ENCODE measurements around the gene ZNF335.
A peak's percentile ranks its signal among the peaks of the same experiment; 100 is the strongest.
"Not testable (repeated sequence)": the region's sequence is repeated elsewhere in the genome, so short reads cannot be mapped to it uniquely, and the experiment has no call there.

Gene ZNF335

DNA sequence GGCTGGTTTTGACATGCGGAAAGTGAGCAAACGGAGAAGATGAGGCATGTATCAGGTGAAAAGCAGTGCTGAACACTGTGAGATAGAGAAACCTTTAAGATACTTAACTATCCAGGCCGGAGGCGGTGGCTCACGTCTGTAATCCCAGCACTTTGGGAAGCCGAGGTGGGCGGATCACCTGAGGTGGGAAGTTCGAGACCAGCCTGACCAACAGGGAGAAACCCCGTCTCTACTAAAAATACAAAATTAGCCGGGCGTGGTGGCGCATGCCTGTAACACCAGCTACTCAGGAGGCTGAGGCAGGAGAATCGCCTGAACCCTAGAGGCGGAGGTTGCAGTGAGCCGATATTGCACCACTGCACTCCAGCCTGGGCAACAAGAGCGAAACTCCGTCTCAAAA is 40.3 kb downstream of the ZNF335 start:
- DNase-seq: not testable (repeated sequence)

DNA sequence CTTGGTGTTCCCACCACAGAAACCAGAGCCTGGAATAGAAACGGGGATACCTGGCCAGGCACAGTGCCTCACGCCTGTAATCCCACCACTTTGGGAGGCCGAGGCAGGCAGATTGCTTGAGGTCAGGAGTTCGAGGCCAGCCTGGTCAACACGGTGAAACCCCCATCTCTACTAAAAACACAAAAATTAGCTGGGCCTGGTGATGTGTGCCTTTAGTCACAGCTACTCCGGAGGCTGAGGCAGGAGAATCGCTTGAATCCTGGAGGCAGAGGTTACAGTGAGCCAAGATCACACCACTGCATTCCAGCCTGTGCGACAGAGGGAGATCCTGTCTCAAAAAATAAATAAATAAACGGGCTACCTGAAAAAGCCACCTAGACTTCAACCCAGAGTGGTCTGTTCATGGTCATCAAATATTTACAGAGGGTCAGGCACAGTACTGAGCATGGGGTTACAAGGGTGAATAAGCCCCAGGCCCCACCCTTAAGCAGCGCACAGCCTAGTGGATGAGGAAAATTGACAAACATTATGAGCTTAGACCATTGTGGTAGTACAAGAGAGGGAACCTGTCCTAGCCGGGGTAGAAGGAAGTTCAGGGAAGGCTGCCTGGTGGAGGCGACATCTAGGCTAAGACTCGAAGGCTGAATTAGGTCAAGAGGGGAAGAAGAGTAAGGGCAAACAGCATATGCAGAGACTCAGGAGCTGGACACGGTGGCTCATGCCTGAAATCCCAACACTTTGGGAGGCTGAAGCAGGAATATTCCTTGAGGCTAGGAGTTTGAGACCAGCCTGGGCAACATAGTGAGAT is 44.7 kb downstream of the ZNF335 start:
- DNase-seq: no peak

DNA sequence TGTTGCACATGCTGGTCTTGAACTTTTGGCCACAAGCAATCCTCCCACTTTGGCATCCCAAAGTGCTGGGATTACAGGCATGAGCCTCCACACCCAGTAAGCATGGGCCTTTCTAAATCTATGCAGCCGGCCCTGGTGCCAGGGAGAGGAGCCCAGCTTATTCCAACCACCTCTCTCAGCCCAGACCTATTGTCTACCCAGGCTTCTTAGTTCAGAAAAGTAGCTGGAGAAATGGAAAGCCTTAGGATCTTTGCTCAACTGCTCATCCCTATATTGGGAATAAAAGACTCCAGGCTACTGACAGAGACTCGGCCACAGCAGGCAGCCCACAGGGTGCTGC is 45.3 kb downstream of the ZNF335 start:
- DNase-seq: no peak

DNA sequence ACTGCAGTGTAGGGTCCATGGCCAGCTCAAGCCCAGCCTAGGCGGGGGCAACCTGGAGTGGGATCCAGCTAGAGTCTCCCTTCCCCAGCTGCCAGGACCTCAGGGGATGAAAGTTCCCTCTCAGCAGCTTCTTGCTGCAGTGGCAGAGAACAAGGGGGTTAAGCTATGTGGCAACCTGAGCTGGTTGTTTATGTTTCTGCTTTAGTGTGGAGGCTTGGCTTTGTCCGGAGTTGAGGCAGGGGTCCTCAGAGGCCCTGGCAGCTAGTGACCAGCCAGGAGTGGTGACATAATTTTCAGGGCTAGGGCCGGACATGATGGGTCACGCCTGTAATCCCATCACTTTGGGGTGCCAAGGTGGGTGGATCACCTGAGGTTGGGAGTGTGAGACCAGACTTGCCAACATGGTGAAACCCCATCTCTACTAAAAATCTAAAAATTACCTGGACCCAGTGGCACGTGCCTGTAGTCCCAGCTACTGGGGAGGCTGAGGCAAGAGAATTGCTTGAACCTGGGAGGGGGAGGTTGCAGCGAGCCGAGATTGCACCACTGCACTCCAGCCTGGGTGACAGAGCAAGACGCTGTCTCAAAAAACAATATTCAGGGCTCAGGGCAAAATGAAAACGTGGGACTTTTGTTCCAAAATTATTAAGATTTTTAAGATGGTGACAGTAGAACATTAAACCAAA is 46.0 kb downstream of the ZNF335 start:
- no peak for DNase-seq

DNA sequence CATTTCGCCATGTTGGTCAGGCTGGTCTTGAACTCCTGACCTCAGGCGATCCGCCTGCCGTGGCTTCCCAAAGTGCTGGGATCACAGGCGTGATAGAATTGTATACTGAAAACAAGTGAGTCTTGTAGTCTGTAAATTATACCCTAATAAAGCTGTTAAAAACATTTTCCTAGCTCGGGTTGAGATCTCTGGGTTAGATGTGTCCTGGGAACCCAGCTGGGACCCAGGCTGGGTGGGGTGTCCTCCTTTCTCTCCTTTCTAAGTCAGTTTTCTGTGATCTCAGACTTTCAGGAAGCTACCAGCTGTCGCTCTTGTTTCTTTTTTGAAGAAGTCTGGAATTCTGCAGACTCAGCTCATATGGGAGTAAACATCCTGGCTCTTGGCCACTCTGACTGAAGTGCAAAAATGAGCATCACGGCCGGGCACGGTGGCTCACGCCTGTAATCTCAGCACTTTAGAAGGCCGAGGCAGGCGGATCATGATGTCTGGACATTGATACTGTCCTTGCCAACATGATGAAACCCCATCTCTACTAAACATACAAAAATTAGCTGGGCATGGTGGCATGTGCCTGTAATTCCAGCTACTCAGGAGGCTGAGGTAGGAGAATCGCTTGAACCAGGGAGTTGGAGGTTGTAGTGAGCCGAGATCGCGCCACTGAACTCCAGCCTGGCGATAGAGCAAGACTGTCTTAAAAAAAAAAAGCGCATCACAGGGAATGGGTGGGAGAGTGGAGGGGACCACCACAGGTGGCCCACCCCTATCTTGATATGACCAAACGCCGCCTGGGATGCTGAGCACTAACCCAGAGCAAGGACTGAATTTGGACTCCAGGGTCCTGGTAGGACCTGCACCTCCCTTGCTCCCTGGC is 47.4 kb downstream of the ZNF335 start:
- no peak for DNase-seq

DNA sequence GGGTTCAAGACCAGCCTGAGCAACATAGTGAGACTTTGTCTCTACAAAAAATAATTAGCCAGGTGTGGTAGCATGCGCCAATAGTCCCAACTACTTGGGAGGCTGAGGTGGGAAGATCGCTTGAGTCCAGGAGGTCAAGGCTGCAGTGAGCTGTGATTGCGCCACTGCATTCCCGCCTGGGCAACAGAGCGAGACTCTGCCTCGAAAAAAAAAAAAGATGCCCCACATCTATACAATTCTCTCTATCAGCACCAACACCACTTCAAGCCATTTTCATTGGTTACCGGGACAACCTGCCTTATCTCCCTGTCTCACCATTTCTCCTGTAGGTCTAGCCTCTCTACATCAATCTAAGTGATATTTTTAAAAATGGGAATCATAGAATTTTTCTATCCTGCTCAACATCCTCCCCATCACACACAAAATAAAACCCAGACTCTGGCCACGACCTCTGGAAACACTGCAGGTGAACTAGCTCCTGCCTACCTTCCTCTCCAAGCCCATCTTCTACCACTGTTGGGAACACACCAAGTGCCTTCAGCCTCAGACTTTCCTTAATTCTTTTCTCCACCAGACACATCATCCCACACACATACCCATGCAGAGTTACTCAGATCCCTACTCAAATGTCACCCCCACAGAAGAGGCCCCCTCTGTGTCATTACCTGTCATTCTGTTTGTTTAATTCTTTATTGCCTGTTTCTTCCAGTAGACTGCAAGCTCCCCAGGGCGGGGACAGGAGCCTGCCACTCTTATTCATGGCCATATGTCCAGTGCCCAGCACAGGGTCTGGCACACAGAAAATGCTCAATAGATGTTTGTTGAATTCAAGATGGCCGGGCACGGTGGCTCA is 50.4 kb downstream of the ZNF335 start:
- DNase-seq: no peak

DNA sequence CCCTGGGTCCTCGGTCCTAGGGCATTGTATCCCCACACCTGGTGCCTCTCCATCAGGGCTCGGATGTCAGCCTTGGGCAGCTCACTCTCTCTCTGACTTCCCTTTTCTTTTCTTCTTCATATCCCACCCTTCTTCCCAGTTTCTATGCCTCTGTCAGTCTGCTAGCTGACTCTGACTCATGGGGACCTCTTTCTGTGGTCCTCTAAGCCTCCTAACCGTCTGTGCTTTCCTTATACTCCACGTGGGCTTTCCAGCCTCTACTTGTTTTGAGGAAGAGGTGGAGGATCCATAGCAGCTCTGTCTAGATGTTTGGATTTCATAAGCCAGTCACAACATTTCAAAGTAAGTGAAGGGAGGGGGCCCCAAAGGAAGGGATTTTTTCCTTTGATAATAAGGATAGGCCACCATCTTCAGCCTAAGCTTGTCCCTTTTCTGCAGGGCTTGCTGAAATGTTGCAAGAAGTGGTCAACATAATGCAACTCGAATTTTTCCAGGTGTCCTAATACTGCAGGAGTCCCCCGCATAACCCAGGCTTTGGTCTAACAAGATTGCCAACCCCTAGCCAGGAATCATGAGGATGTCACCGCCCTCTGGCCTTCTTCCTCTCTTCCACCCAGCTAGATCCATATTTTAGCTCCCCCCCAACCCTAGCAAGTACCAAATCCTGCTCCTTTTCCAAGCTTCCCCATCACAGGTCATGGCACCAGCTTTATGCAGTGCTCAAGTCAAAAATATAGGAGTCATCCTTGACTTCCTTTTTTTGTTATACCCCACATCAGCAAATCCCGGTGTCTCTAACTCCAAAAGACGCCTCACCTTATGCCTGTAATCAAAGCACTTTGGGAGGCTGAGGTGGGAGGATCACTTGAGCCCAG is 51.3 kb downstream of the ZNF335 start:
- peak; percentile 82 for DNase-seq

DNA sequence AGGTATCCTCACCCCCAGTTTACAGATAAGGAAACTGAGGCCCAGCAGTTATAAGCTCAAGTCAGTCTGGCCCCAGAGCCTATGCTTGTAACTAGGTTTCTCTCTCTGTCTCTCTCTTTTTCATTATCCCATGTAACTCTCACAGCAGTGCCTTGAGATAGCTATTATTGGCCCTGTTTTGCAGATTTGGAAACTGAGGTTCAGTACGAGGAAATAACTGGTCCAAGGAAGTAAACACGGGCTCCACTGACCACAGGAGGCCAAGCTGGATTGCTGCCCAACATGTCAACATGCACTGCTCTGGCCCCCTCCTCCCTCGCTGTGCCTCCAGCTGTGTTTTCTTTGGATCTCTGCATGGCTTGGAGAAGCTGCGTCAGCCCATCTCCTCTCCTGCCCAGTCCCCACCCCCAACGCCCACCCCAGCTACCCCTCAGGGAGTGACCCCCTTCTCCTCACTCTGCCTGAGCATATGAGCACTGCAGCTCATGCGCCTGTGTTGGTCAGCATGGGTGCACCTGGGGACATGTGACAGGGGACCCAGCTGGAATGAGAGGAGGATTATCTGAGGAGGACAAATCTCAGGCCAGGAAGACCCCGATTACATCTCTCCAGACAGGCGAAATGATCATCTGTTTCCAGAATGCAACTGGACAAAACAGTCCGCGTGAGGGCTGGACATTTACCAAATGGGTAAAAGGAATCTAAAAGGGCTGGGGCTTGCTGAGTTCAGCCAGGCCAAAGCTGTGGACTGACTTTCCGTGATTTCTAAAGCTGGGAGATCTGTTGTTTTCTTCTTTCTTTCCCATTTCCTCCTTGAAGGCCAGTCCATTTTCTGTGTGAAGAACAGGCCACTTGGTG is 52.2 kb downstream of the ZNF335 start:
- no peak for DNase-seq

DNA sequence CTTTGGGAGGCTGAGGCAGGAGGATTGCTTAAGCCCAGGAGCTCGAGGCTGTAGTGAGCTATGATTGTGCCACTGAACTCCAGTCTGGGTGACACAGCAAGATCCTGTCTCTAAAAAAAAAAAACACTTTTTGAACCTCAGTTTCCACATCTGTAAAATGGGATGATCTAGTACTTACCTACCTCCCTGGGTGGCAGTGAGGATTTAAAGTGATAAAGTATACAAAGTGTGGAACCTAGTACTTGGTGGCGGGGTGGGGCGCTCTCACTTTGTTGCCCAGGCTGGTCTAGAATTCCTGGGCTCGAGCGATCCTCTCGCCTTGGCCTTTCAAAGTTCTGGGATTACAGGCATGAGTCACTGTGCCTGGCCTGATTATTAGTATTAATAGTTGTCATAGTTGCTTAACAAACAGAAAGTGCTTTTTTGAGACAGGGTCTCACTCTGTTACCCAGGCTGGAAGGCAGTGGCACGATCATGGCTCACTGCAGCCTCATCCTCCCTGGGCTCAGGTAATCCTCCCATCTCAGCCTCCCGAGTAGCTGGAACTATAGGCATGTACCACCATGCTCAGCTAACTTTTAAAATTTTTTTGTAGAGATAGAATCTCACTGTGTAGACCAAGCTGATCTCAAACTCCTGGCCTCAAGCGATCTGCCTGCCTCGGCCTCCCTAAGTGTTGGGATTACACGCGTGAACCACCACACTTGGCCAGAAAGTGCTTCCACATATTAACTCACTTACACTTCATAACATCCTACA is 53.0 kb downstream of the ZNF335 start:
- DNase-seq: no peak

DNA sequence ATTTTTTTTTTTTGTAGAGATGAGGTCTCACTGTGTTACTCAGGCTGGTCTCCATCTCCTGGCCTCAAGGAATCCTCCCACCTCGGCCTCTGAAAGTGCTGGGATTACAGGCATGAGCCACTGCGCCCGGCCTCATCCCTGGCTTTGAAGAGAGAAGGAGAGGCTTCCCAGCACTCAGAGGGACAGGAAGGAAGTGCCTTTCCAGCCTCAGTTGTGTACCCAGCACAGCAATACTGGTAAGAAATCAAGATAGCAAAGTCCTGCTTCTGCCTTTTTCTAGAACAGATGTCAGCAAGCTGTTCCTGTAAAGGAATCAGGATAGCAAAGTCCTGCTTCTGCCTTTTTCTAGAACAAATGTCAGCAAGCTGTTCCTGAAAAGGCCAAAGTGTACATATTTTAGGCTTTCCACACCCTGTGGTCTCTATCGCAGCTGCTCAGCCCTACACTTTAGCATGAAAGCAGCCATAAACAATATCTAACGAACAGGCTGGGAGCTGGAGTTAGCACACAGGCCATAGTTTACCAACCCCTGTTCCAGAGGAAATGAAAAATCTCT is 53.7 kb downstream of the ZNF335 start:
- DNase-seq: peak; percentile 81

DNA sequence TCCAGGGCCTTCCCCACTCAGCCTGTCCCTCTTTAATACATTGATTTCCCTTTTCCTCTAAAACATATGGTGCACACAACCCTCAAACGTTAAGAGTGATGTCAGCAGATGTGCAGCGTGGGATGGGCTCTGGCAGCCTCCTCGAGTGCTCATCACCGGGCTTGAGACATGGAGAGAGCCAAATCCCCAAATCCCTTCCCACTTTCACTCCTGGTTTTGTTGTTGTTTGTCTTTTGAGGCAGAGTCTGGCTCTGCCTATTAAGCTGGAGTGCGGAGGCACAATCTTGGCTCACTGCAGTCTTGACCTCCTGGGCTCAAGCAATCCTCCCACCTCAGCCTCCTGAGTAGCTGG is 54.2 kb downstream of the ZNF335 start:
- DNase-seq: no peak

DNA sequence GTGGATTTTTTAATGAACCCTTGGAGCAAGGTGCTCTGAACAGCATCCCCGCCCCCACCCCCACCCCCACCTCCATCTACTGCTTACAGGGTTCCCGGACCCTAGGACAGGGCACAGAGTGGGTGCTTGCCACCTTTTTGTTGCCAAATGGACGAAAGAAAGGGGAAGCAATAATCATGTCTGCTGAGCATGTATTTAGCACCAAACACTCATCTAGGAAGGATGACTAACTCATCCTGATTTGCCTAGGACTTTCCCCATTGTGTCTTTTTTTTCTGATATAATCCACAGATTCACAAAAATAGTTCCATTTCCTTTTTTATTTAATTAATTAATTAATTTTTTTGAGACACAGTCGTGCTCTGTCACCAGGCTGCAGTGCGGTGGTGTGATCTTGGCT is 58.9 kb downstream of the ZNF335 start:
- DNase-seq: peak; percentile 58

DNA sequence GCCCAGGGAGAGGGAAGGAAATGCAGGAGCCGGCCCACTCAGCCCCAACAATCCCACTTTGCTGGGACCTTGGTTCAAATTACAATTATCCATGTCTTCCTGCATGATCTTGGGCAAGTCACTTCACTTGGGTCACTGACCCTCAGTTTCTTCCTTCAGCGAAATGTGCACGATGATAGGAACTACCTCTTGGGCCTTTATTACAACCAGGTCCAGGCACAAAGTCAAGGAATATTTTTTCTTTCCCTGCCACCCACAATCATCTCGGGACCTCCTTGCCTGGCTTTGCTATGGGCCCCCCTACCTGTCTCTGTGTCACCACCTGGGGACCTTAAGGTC is 59.7 kb downstream of the ZNF335 start:
- no peak for DNase-seq

DNA sequence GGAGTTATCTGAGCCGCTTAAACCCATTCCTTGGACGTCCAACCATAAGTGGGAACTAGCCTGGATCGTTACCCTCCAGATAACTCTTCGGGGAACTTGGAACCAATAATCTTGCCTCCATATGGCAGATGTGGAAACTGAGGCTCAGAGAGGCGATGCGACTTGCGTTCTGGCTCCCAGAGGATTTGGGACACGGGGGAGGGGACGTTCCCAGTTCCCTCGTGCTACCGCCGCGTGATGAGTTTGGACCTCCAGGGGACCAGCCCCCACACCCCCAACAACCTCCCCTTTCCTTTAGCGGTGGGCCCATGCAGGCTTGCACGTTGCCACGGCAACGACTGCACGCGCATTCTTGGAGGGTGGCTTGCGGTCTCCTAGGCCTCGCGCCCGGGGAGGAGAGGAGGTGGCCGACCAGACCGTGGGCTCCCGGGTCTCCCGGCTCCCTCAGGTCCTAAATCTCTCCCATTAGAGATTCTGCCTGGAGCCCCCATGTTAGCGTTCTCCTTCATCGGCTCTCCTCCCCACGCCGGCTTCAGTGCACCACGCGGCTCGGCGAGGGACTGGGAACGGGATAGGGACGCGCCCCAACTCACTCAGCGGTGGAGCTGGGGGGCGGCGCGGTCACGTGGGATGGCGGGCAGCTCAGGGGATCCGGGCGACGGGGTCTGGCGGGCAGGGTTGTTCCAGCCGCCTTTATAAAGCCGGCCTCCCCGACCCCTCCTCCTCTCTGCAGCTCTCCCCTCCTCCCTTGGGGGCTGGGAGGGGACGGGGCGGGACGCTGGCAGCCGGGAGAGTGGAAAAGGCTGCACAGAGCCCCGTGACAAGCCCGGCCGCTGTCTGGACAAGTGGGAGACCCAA is 60.3 kb downstream of the ZNF335 start, which contains the start of gene PLTP:
Gene PLTP, minus strand, starts transcription at position 670 of the 858 bp plus-strand sequence. CDS start 703 bp downstream, outside the sequence.
- no peak for DNase-seq

DNA sequence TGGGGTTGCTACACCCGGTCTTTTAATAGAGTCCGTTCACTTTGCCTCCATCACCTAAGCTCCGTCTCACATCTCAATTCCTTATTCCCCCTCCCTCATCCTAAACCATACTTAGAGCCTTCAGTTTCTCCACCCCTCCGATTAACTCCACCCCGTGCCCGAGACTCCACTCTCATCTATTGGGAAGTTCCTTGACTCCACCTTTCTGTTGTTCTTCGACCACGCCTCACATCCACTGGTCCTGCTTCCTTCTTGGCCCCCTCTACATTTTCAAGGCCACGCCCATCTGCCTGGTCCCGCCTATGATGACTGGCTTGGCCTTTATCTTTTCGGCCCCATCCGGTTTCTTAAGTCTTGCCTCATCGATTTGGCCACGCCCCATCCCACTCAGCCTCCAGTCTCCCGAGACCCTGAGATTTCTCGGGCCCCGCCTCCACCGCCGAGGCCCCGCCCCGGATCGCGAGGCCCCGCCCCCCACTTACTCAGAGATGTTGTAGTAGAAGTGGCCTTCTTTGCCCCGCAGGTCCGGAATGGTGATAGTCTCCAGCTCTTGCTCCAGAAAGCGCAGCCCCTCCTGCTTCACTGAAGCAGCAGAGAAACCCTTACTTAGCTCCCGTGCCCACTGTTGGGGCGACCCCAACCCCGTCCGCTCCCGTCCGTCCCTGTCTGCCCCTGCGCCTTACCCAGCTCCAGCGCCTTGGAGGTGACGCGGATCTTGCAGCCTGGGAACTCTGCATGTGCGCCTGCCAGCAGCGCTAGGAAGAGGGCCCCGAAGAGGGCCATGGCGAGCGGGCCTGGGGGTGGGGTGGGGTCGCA is 61.1 kb downstream of the ZNF335 start:
- peak; percentile 100 for DNase-seq

DNA sequence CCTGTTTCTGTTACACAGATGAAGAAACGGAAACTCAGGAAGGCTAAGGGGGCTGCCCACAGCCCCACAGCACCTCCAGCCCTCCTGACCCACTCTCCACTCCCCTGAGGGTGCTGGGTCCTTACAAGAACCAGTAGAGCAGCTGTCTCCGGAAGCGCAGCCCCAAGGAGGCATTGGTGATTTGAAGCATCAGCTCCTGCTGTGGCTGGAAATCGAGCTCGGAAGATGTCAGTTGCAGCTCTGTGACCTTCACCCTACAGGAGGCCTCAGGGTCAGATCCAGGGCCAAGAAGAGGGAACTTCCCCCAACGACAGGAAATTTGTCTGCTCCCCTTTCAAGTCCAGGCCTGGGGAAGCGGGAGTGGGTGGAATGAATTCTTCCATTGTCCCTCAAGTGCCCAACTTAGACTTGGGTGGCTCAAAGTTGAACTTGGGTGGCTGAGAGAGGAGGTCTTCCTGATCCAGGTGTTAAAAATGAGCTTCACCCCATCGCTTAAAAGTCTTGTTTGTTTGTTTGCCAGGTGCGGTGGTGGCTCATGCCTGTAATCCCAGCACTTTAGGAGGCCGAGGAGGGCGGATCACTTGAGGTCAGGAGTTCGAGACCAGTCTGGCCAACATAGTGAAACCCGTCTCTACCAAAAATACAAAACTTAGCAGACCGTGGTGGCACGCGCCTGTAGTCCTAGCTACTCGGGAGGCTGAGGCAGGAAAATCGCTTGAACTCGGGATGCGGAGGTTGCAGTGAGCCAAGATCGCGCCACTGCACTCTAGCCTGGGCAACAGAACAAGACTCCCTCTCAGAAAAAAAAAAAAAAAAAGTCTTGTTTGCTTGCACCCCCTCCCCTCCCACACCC is 62.0 kb downstream of the ZNF335 start:
- DNase-seq: no peak

DNA sequence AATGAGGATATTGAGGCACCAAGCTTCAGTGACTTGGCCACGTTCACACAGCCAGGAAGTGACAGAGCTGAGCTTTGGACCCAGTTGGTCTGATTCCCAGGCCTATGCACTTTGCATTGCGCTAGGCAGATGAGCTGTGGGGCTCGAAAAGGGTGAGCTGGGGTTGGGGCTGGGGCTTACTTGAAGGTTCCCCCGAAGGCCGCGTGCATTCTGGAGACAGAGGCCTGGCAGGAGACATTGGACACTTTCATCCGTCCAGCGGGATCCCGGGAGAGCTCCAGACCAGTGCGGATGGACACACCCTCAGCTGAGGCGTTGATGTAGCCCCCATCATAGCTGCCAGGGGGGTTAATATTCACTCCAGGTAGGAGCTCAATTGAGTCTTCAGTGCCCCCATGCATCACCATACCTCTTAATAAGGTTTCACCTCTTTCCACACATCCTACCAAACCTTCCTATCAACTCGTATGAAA is 62.6 kb downstream of the ZNF335 start:
- DNase-seq: no peak
